Naive thymus-derived CD8-positive, alpha-beta T cell (primary cell): ENCODE data around the gene GDF2. TPM values are rescaled to one million over a fixed set of nuclear protein-coding genes. Genes with fewer than 3 reads are reported as not detected.

Experiments used
- ATAC-seq, 2 donors: fragments of 150-1000 bp; cut with Tn5 transposase in 1 of 2; sonication (Bioruptor Pico), chemical (Tn5 transposase) in 1 of 2; 1 replicate in 1 of 2; 2 replicates in 1 of 2; pipeline ENCODE4 v1.10.0; 2021; ENCODE audit warnings: mild to moderate bottlenecking in 2 of 2, moderate library complexity in 2 of 2
- POLR2A ChIA-PET: fragments of 350-600 bp; sonication (Branson Sonifier 250); formaldehyde crosslinking; loops from one replicate; lab custom pipeline; 2021; ENCODE audit warnings: antibody characterized with exemption; lab: Charles Lee
- DNase-seq, 10 donors: peaks; one replicate each; pipeline versions ENCODE4 v3.0.0 to v3.0.0-alpha.2; 2020 to 2022
- H3K27ac Mint-ChIP-seq, 10 donors: one replicate each; pipeline ENCODE4 v1.8.0; 2020 to 2022; ENCODE audit warnings: mild to moderate bottlenecking in 10 of 10, mixed read lengths in 10 of 10, moderate library complexity in 4 of 10, inconsistent platforms in 1 of 10
- H3K27me3 Mint-ChIP-seq, 5 donors: one replicate each; pipeline ENCODE4 v1.8.0; 2021 to 2022; ENCODE audit warnings: mixed read lengths in 5 of 5
- H3K36me3 Mint-ChIP-seq, 3 donors: one replicate each; pipeline ENCODE4 v1.8.0; 2020 to 2022; ENCODE audit warnings: mixed read lengths in 3 of 3, mild to moderate bottlenecking in 2 of 3, inconsistent platforms in 1 of 3
- H3K4me1 Mint-ChIP-seq, 4 donors: one replicate each; pipeline ENCODE4 v1.8.0; 2021 to 2022; ENCODE audit warnings: mixed read lengths in 4 of 4
- H3K4me3 Mint-ChIP-seq, 10 donors: one replicate each; pipeline ENCODE4 v1.8.0; 2020 to 2022; ENCODE audit warnings: mild to moderate bottlenecking in 10 of 10, mixed read lengths in 10 of 10, moderate library complexity in 6 of 10, inconsistent platforms in 1 of 10
- H3K9me3 Mint-ChIP-seq, 9 donors: one replicate each; pipeline ENCODE4 v1.8.0; 2020 to 2022; ENCODE audit warnings: mixed read lengths in 9 of 9, mild to moderate bottlenecking in 3 of 9, inconsistent platforms in 1 of 9, moderate library complexity in 1 of 9
- polyA plus RNA-seq, 3 donors: library from polyadenylated mRNA; unstranded; fragments of 300-500 nt; fragmentation: Illumina TruSeq; gene quantifications; one replicate each; pipeline ENCODE4 v1.2.3, GENCODE V29; 2021
- total RNA-seq, 8 experiments: library from RNA in 2 of 8; stranded (reverse) in 2 of 8; gene quantifications; one replicate each; pipeline ENCODE4 v1.2.3 and lab custom pipeline; 2021 to 2026

Gene GDF2
- total and polyA plus RNA-seq, 5 experiments from 2014 or later = not detected

DNA sequence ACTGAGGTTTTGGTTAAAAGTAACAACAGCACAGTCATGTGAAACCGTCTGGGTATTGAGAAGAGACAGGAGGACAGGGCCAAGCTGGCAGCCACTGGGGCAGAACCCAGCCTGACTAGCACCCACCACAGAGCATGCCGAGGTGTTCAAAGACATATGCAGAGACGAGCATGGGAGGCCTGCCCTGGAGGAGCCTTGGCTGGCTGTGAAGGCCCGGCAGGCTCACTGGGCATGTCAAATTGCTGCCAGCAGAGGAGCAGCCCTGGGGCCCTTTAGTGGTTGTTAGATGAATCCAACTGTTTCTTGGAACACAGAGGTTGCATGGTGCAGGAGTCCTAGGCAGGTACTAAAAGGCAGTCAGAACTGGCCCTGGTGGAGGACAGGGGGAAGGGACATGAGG is 5.0 kb upstream of the GDF2 start:
- no peaks in the 10 kb centered on the region for H3K9me3 Mint-ChIP-seq
- no peaks in the 10 kb centered on the region for H3K36me3 Mint-ChIP-seq
- peaks cover under 1 to 12% (median 6%) of the 10 kb centered on the region in 5 donors for H3K27me3 Mint-ChIP-seq
- DNase-seq (no peak), ATAC-seq (no peak)
- POLR2A ChIA-PET = no interaction called here
- H3K27ac Mint-ChIP-seq = peak overlapping the region in 1 of 10 donors; percentile 10
- peaks cover under 1 to 3% (median under 1%) of the 10 kb centered on the region in 4 donors for H3K4me1 Mint-ChIP-seq
- no peak overlapping the region for H3K4me3 Mint-ChIP-seq

DNA sequence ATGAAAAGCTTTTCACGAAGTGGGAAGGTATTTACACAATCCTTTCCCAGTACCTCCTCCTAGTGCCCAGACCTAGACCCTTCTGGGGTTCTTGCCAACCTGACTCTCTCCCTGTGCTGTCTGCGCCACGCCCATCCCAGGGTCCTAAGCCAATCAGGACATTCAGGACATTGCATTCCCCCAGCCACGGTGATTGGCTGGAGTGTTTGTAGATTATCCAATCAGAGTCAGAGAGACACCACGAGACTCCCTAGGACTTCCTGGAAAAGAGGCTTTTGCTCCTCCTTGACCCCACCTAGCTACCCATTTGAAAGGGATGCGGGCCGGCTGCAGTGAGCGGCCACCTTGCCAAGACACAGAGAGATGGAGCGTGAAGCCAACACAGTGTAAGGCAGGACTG is 3.5 kb upstream of the GDF2 start:
- Mint-ChIP-seq H3K36me3 (no peaks in the 10 kb centered on the region), H3K9me3 (no peaks in the 10 kb centered on the region), H3K4me3 (no peak overlapping the region), H3K27me3 (peaks cover 2 to 25% (median 6%) of the 10 kb centered on the region in 5 donors), H3K27ac (no peak overlapping the region), H3K4me1 (peaks cover 0 to 4% (median 0%) of the 10 kb centered on the region in 4 donors)
- POLR2A ChIA-PET = interaction anchor here (0.6 kb wide), 1 partner anchor 36 kb away, joined by 3 read pairs; no protein-coding TSS in a partner anchor
- ATAC-seq (no peak), DNase-seq (no peak)

DNA sequence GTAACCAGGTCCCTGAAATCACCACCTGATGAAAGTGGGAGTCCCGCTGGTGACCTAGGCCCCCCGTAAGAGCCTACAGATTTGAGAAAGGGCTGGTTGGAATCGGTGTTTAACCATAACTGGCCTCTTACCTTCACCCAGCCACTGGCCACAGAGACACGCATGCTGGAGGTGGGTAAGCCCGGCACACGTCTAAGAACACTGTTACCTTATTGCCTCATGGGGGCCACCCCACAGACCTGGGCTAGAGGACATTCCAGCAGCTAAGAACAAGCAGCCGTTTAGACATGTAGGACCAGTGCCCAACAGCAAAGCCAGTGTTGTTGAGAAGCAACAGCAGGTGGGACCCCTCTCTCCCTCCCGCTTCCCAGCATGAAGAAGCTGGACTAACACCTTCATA is 2.5 kb upstream of the GDF2 start:
- H3K36me3 Mint-ChIP-seq = no peaks in the 10 kb centered on the region
- POLR2A ChIA-PET = no interaction called here
- DNase-seq (no peak), ATAC-seq (no peak)
- H3K4me1 Mint-ChIP-seq = peaks cover 0 to 4% (median 0%) of the 10 kb centered on the region in 4 donors
- H3K9me3 Mint-ChIP-seq = no peaks in the 10 kb centered on the region
- no peak overlapping the region for H3K4me3 Mint-ChIP-seq
- H3K27me3 Mint-ChIP-seq = peaks cover 2 to 25% (median 6%) of the 10 kb centered on the region in 5 donors
- H3K27ac Mint-ChIP-seq = no peak overlapping the region

DNA sequence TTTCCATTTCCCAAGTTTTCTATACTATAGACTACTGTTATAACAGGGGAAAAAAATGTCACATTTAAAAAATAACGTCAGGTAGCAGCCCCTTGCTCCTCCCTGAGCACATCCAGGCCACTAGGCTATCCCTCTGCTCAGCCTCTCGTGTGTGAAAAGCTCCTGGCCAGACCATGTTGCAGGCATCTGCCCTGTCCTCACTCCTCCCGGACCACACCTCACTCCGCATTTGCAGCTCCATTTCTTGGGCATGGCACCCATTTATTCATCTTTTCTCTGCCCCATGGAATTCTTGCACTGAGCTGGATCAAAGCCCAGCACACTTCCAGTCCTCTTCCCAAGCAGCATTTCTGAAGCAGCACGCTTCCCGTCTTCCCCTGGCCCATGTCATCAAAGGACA is 1.4 kb upstream of the GDF2 start:
- Mint-ChIP-seq H3K4me1 (peaks cover 0 to 4% (median 0%) of the 10 kb centered on the region in 4 donors), H3K27me3 (peaks cover 2 to 25% (median 6%) of the 10 kb centered on the region in 5 donors)

DNA sequence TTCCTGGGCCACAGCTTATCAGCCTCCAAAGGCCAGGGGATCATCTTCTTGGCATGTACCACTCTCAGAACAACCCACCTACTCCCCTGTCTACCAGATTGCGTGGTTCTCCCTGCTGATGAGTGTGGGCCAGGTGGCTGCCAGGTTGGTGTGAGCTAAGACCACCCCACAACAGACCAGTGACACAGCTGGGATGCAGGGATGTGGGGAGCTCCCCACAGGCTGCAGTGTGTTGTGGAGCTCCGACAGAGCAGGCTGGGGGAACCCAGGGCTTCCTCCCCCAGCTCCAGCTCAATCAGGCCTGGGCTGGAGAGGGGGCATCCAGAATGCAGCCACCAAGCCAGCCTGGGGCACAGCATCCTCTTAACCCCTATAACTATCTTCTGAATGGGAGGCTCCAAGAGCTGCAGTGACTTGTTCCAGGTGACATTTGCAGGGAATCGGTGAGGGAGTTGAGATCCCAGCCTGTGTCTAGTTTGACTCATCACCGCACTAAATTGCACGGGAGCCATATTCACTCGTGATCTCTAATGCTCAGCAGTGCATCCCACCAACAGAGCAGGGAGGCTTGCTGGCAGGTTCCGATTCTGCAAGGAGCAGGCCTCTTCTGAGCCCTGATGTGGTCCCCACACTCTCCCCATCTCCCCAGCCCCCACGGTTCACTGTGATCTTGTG is 596 bp upstream of the GDF2 start:
- H3K4me3 Mint-ChIP-seq = no peak overlapping the region
- POLR2A ChIA-PET = no interaction called here
- H3K36me3 Mint-ChIP-seq = no peaks in the 10 kb centered on the region
- peaks cover 2 to 25% (median 6%) of the 10 kb centered on the region in 5 donors for H3K27me3 Mint-ChIP-seq
- H3K27ac Mint-ChIP-seq = peak overlapping the region in 1 of 10 donors; percentile 2
- no peaks in the 10 kb centered on the region for H3K9me3 Mint-ChIP-seq
- DNase-seq (no peak), ATAC-seq (no peak)
- peaks cover 0 to 4% (median 0%) of the 10 kb centered on the region in 4 donors for H3K4me1 Mint-ChIP-seq

More for the DNA sequence above, 1.4 kb upstream of the GDF2 start:
- POLR2A ChIA-PET = no interaction called here
- Mint-ChIP-seq H3K36me3 (no peaks in the 10 kb centered on the region), H3K9me3 (no peaks in the 10 kb centered on the region), H3K4me3 (no peak overlapping the region), H3K27ac (peak overlapping the region in 2 of 10 donors; percentile 2 to 32)
- ATAC-seq = no peak
- DNase-seq = no peak

DNA sequence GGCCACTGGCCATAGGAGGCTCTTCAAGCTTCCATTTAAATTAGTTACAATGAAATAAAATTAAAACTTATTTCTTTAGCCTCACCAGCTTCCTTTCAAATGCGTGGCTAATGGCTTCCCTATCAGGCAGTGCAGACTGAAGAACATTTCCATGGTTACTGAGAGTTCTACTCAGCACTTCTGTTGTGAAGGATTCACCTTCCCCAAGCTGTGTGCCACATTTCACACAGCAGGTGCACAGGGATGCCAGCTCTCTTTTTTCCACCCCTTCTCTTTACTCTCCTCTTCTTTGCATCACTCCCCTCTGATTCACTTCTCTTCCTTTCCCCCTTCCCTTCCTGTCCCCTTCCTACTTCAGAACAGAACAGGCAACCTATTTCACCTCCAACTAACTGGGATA is 833 bp downstream of the GDF2 start:
- no peak overlapping the region for H3K27ac Mint-ChIP-seq

DNA sequence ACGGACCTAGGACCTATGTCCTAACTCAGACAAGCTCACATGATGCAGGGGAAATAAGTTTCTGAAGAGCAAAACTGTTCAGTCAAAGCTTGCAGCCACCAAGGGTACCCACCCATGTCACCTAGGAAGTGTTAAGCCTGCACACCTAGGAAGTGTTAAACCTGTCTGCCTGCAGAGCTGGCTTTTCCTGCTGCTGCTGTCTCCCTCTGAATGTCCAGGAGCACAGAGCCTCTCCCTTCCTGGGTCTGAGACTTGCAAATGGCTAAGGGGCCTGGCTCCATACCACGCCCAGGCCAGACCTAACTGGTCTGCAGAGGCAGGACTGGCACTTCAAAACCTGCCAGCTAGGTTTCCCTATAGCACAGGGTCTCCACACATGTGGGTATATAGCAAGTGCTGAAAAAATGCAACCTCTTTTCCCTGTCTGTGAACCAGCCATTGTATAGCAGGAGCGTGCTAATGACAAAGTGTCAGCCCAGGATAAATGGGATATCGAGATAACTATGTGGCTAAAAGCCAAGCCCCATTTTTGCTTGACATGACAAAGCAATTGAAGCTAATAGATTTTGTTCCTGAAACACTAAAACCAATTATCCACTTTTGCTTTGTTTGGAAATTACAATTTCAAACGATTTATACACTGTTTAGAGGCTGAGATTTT is 1.5 kb downstream of the GDF2 start:
- POLR2A ChIA-PET = no interaction called here
- Mint-ChIP-seq H3K27me3 (peaks cover 1 to 25% (median 5%) of the 10 kb centered on the region in 5 donors), H3K9me3 (peaks cover 0 to 9% (median 0%) of the 10 kb centered on the region in 9 donors)

More for the DNA sequence above, 833 bp downstream of the GDF2 start:
- H3K4me3 Mint-ChIP-seq = no peak overlapping the region
- H3K9me3 Mint-ChIP-seq = peaks cover 0 to 2% (median 0%) of the 10 kb centered on the region in 9 donors
- H3K27me3 Mint-ChIP-seq = peaks cover 2 to 25% (median 6%) of the 10 kb centered on the region in 5 donors
- H3K4me1 Mint-ChIP-seq = peaks cover 0 to 11% (median 4%) of the 10 kb centered on the region in 4 donors
- no peaks in the 10 kb centered on the region for H3K36me3 Mint-ChIP-seq
- POLR2A ChIA-PET = no interaction called here
- ATAC-seq = no peak
- DNase-seq = no peak

DNA sequence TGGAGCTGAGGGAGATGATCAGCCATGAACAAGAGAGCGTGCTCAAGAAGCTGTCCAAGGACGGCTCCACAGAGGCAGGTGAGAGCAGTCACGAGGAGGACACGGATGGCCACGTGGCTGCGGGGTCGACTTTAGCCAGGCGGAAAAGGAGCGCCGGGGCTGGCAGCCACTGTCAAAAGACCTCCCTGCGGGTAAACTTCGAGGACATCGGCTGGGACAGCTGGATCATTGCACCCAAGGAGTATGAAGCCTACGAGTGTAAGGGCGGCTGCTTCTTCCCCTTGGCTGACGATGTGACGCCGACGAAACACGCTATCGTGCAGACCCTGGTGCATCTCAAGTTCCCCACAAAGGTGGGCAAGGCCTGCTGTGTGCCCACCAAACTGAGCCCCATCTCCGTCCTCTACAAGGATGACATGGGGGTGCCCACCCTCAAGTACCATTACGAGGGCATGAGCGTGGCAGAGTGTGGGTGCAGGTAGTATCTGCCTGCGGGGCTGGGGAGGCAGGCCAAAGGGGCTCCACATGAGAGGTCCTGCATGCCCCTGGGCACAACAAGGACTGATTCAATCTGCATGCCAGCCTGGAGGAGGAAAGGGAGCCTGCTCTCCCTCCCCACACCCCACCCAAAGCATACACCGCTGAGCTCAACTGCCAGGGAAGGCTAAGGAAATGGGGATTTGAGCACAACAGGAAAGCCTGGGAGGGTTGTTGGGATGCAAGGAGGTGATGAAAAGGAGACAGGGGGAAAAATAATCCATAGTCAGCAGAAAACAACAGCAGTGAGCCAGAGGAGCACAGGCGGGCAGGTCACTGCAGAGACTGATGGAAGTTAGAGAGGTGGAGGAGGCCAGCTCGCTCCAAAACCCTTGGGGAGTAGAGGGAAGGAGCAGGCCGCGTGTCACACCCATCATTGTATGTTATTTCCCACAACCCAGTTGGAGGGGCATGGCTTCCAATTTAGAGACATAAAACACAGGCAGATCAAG is 3.3 kb downstream of the GDF2 start:
- DNase-seq (no peak), ATAC-seq (no peak)
- Mint-ChIP-seq H3K4me3 (no peak overlapping the region), H3K27ac (no peak overlapping the region), H3K4me1 (peaks cover 0 to 16% (median 6%) of the 10 kb centered on the region in 4 donors), H3K36me3 (no peaks in the 10 kb centered on the region), H3K9me3 (peaks cover 0 to 9% (median 0%) of the 10 kb centered on the region in 9 donors), H3K27me3 (peaks cover 0 to 25% (median 5%) of the 10 kb centered on the region in 5 donors)
- POLR2A ChIA-PET = no interaction called here

More for the DNA sequence above, 1.5 kb downstream of the GDF2 start:
- Mint-ChIP-seq H3K36me3 (no peaks in the 10 kb centered on the region), H3K4me3 (no peak overlapping the region), H3K4me1 (peaks cover 0 to 16% (median 6%) of the 10 kb centered on the region in 4 donors), H3K27ac (no peak overlapping the region)
- ATAC-seq (no peak), DNase-seq (no peak)

DNA sequence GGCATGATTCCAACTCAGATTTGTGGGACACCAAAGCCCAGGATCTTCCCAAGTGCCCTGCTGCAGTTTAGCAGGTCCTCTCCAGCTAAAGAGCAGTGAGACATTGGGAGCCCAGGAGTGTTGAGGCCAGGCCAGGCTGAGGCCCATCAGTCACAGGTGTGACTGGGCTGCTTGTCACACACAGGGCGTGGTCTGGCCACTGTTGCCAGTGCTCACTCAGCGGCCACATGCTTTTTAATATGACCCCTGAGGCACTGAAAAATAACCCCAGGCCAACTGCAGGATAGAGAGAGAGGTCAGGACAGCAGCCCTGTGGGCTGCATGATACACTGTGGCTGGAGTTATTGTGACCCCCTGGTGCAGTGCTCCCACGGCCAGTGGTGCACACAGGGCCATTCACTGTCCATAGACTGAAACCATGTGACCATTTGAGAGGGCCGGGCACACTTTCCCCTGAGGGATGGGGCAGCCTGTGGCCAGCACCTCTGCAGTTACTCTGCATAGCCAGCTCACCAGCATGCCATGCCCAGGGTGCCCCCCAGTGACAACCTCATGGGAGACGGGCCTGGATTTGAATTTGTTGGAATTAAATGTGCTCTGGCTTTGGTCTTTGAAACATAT is 4.2 kb downstream of the GDF2 start:
- peaks cover 0 to 9% (median 0%) of the 10 kb centered on the region in 9 donors for H3K9me3 Mint-ChIP-seq
- peaks cover 0 to 22% (median 2%) of the 10 kb centered on the region in 5 donors for H3K27me3 Mint-ChIP-seq
- H3K4me3 Mint-ChIP-seq = no peak overlapping the region
- DNase-seq (no peak), ATAC-seq (no peak)
- H3K27ac Mint-ChIP-seq = no peak overlapping the region
- no peaks in the 10 kb centered on the region for H3K36me3 Mint-ChIP-seq
- POLR2A ChIA-PET = no interaction called here
- peaks cover 0 to 13% (median 6%) of the 10 kb centered on the region in 4 donors for H3K4me1 Mint-ChIP-seq

DNA sequence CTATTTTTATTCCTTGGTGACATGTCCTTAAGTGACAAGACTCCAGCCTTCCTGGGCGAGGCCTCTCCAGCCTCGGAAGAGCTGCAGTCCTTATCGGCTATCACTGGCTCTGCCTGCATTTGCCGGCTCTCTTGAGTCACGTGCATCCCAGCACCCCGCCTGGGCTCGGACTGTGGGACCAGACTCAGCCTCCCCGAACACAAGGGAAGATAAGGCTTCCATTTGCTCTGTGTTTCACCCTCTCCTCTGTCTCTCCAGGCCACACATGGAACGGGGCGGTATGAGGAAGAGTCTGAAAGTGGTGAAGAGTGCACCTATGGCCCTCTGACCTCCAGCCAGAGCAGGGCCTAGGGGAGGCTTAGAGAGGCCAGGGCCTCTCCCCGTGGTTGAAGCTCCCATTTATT is 4.7 kb downstream of the GDF2 start:
- Mint-ChIP-seq H3K9me3 (peaks cover 0 to 9% (median 0%) of the 10 kb centered on the region in 9 donors), H3K36me3 (no peaks in the 10 kb centered on the region)

DNA sequence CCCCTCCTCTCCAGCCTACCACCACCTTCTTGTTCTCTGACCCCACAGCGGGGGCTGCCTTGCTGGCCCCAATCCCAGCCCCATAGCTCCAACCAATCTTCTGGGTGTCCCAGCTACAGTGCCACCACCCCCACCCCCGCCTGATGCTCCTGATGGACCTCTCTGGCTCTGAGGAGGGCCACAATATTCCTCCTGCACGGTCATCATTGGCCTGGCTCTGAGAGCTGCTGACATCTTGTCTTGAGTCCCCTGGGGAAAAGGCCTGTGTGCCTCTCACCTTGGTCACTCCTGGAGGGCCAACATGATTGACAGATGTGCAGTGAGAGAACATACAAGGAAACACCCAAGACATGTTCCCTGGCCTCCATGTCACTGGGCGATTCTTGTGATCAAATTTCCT is 7.6 kb downstream of the GDF2 start:
- ATAC-seq = no peak

More for the DNA sequence above, 4.7 kb downstream of the GDF2 start:
- DNase-seq (no peak), ATAC-seq (no peak)
- H3K27me3 Mint-ChIP-seq = peaks cover 0 to 17% (median 2%) of the 10 kb centered on the region in 5 donors
- no peak overlapping the region for H3K27ac Mint-ChIP-seq
- H3K4me1 Mint-ChIP-seq = peaks cover 0 to 13% (median 6%) of the 10 kb centered on the region in 4 donors
- H3K4me3 Mint-ChIP-seq = no peak overlapping the region
- POLR2A ChIA-PET = no interaction called here

DNA sequence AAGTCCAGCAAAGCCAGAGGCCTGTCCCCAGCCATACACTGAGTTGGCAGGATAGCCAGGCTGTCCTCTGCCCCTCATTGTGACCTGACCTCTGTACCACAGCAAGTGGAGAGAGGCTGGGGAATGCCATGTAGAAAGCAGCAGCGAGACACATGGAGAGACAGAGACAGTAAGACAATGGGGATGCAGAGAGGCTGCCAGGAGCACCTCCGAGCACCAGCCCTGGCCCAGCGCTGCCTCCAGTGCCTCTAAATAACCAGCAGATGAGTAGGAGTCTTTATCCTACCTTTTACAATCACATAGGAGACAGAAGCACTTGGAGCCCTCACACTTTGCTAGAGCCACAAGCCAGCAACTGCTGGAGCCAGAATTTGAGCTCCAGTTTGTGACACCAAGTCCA is 8.1 kb downstream of the GDF2 start:
- DNase-seq (no peak), ATAC-seq (no peak)
- peaks cover 0 to 12% (median 6%) of the 10 kb centered on the region in 4 donors for H3K4me1 Mint-ChIP-seq
- H3K27me3 Mint-ChIP-seq = peaks cover 0 to 8% (median 0%) of the 10 kb centered on the region in 5 donors
- no peak overlapping the region for H3K4me3 Mint-ChIP-seq
- H3K9me3 Mint-ChIP-seq = peaks cover 0 to 9% (median 0%) of the 10 kb centered on the region in 9 donors
- POLR2A ChIA-PET = no interaction called here
- peak overlapping the region in 1 of 10 donors; percentile 55 for H3K27ac Mint-ChIP-seq
- H3K36me3 Mint-ChIP-seq = no peaks in the 10 kb centered on the region

More for the DNA sequence above, 7.6 kb downstream of the GDF2 start:
- POLR2A ChIA-PET = no interaction called here
- Mint-ChIP-seq H3K27ac (no peak overlapping the region), H3K4me3 (no peak overlapping the region), H3K36me3 (no peaks in the 10 kb centered on the region), H3K4me1 (peaks cover 0 to 12% (median 6%) of the 10 kb centered on the region in 4 donors), H3K27me3 (peaks cover 0 to 6% (median 0%) of the 10 kb centered on the region in 5 donors), H3K9me3 (peaks cover 0 to 9% (median 0%) of the 10 kb centered on the region in 9 donors)
- no peak for DNase-seq
